Dendritic cell treated with granulocyte-macrophage colony-stimulating factor and Interleukin-4, amounts not matched to agents 40 ng/mL and 50 ng/mL, for 4 days (primary cell): ENCODE results near the gene CA10.

Experiments
- H3K27ac Mint-ChIP-seq: one replicate; pipeline ENCODE4 v1.8.0; 2022; ENCODE audit warnings: mild to moderate bottlenecking, mixed read lengths
- H3K27me3 Mint-ChIP-seq: one replicate; pipeline ENCODE4 v1.8.0; 2022; ENCODE audit warnings: mild to moderate bottlenecking, mixed read lengths
- H3K36me3 Mint-ChIP-seq: one replicate; pipeline ENCODE4 v1.8.0; 2022; ENCODE audit warnings: low read depth, mixed read lengths
- H3K4me1 Mint-ChIP-seq: one replicate; pipeline ENCODE4 v1.8.0; 2022; ENCODE audit warnings: low read depth, mixed read lengths
- H3K4me3 Mint-ChIP-seq: one replicate; pipeline ENCODE4 v1.8.0; 2022; ENCODE audit warnings: mild to moderate bottlenecking, moderate library complexity, mixed read lengths
- H3K9me3 Mint-ChIP-seq: one replicate; pipeline ENCODE4 v1.8.0; 2022; ENCODE audit warnings: mixed read lengths
- intact Hi-C: fragments of 100-400 bp; cut with micrococcal nuclease; formaldehyde crosslinking; loops from one replicate; pipeline ENCODE4 v1.15.0; 2022

Gene CA10

DNA sequence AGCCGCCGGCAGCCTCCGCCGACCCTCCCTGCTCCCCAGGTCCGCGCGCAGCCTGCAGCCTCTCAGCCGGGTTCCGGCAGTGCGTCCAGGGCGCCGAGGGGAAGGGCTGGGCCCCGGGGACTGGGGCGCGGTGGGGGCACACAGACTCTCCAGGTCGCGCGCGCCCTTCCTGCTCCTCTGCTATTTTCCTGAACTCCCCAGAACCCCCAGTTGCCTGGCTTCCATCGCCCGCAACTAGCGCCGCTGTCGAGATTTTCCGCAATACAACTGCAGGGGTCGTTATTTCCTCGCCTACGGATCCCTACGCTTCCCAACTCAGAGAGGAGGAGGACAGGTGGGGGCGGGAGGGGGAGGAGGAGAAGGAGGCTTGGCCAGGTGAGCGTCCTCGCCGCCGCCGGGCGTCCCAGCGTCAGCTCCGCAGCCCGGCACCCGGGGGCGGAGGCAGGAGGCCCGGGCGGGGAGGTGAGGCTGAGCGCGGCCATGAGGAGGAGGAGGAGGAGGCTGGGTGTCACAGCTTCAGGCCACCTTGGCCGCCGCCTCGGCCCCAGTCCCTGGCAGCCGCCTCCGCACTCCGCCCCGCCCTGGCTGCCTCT, at the start of gene CA10:
TSS of gene CA10 (minus strand) at position 265 of the 593 bp plus-strand sequence.
- Mint-ChIP-seq H3K4me1 (no peaks in the 10 kb centered on the region), H3K27me3 (peaks cover 54% of the 10 kb centered on the region), H3K4me3 (no peak within 1 kb of the TSS), H3K9me3 (no peaks in the 10 kb centered on the region), H3K27ac (no peak within 1 kb of the TSS), H3K36me3 (no peaks in the 10 kb centered on the region)
- intact Hi-C loops, result no loop called here

DNA sequence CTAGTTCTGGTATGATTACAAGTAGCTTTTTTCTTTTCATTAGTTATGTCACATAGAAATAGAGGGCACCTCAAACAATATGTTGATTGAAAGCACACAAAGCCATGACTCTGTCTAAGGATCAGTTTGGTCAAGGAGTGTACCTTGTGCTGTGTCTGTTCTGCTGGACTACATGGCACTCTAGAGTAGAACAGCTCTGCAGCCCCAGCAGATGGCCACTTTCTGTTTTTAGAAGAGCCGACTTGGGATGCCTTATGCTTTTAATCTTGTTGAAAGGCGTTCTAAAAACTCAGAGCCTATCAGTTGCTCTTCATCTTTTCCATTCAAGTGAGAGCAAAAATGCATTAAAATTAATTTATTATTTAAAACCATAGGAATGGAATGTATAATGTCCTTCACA, 49.3 kb upstream of the CA10 start:
- Mint-ChIP-seq H3K4me3 (no peak overlapping the region), H3K27me3 (no peaks in the 10 kb centered on the region), H3K9me3 (no peaks in the 10 kb centered on the region), H3K27ac (no peak overlapping the region), H3K4me1 (no peaks in the 10 kb centered on the region), H3K36me3 (no peaks in the 10 kb centered on the region)
- intact Hi-C loops, result no loop called here

DNA sequence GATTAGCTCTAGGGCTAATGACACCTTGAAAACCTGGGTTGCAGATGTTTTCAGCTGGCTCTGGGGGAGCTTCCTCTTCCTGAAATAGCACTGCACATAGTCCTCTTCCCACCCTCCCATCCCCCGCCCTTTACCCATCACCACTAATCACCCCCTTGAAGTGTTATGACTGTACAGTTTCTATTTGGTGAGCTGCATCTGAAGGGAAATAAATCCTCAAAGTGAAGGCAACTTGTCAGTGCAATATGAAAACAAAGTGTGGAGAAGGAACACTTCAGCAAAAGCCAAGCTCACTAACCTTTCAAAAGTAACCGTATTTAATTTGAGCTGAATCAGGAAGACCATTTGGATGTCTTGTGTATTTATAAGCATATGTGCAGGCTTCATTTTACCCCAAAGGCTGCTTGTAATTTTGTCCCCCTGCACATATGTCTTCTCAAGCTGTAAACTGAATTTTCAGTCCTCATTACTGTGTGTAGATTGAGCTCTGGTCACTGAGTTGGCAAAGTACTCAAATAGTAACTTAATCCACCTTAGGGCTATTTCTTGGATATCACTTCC, 44.1 kb upstream of the CA10 start:
- Mint-ChIP-seq H3K27ac (no peak overlapping the region), H3K4me3 (no peak overlapping the region), H3K36me3 (no peaks in the 10 kb centered on the region), H3K4me1 (no peaks in the 10 kb centered on the region), H3K9me3 (no peaks in the 10 kb centered on the region), H3K27me3 (no peaks in the 10 kb centered on the region)
- intact Hi-C loops, result no loop called here

DNA sequence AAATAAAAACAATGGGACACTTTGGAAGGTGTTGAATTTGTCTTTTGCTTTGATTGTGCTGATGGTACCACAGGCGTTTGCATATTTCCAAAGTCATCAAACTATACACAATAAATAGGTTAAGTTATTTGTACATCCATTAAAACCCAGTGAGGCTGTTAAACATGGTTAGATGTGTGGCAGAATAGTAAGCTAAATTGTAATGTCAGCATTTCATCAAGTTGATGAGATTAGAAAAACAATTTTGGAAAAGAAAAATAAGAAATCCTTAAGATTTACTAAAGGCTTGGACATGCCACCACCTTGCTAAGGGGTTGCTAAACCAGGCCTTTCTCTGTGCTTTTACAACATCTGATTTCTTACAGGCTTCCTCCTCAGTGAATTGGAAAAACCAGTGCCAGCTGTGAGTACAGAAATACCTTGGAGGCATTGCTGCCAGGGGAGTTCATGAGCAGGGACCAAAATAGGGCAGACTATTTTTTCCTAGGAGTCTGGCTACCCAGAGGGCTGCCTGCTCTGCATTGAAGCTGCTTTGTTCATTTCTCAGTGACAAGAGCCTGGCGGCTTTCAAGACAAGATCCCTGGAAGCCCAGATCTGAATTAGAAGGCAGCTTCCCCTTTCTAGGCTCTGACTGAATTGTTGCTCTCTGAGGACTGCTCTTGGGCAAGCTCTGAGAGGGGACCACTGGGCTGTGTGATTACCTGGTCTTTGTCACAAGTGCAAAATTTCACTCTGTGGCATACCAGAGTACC, 43.4 kb upstream of the CA10 start:
- H3K4me1 Mint-ChIP-seq, result no peaks in the 10 kb centered on the region
- no peaks in the 10 kb centered on the region for H3K9me3 Mint-ChIP-seq
- no peak overlapping the region for H3K4me3 Mint-ChIP-seq
- no peaks in the 10 kb centered on the region for H3K36me3 Mint-ChIP-seq
- intact Hi-C loops, result no loop called here
- H3K27ac Mint-ChIP-seq, result no peak overlapping the region
- no peaks in the 10 kb centered on the region for H3K27me3 Mint-ChIP-seq

DNA sequence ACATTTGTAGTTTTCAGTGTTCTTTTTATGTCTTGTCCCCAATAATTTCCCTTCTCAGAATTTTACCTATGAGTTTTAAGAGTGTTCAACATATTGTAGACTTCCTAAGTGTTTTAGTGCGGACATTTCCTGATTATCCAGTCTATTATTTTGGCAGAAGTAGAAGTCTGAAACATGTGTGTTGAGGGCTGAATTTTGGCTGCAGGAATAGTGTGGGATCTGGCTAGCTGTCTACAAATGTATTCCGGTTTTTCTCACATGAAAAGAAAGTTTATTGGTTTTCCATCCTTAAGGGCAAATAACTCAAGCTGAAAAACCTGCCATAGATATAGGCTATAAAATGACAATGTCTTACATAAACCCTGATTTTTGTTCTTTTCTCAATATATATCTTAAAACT, 33.0 kb upstream of the CA10 start:
- intact Hi-C loops, result no loop called here
- Mint-ChIP-seq H3K4me1 (no peaks in the 10 kb centered on the region), H3K27me3 (no peaks in the 10 kb centered on the region), H3K9me3 (no peaks in the 10 kb centered on the region), H3K27ac (no peak overlapping the region), H3K36me3 (no peaks in the 10 kb centered on the region), H3K4me3 (no peak overlapping the region)

DNA sequence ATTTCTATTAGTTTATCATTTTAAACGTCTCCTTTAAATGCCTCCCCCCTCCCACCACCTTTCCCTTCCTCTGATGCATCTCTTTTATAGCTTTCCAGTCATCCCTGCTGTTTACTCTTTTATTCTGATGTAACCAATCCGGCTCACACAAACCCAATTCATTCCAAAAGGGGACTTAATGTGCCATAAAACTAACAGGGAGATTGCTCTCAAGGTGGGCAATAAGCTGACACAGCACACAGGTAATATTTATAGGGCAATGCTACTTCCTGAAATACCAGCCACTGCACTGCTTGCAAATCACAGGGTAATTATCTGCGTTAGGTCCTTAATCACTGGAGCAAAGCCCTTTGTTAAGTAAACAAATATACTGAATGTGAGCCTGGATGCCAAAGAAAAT, 23.3 kb upstream of the CA10 start:
- H3K4me1 Mint-ChIP-seq, result peaks cover 5% of the 10 kb centered on the region
- H3K9me3 Mint-ChIP-seq, result no peaks in the 10 kb centered on the region
- H3K4me3 Mint-ChIP-seq, result no peak overlapping the region
- no peak overlapping the region for H3K27ac Mint-ChIP-seq
- no peaks in the 10 kb centered on the region for H3K36me3 Mint-ChIP-seq
- H3K27me3 Mint-ChIP-seq, result no peaks in the 10 kb centered on the region
- intact Hi-C loops, result no loop called here

DNA sequence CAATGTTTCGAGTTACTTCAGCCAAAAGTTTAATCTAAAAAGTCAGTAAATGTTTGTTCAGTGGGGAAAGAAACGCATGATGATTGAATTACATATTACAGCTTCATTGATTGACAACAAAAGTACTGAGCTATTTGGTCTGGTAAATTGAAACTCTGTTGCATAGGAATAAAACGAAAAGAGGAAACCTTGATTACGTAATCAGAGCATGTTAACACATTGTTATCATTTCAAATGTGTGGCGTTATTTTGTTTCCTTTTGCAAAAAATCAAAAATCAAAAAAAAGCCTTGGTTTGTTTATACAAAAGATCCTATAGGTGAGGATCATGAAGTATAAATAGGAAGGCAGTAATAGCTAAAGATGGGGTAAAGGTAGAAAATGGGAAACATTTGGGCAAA, 19.5 kb upstream of the CA10 start:
- Mint-ChIP-seq H3K27me3 (no peaks in the 10 kb centered on the region), H3K36me3 (no peaks in the 10 kb centered on the region), H3K4me1 (peaks cover 5% of the 10 kb centered on the region), H3K4me3 (no peak overlapping the region), H3K9me3 (no peaks in the 10 kb centered on the region), H3K27ac (no peak overlapping the region)
- intact Hi-C loops, result no loop called here

DNA sequence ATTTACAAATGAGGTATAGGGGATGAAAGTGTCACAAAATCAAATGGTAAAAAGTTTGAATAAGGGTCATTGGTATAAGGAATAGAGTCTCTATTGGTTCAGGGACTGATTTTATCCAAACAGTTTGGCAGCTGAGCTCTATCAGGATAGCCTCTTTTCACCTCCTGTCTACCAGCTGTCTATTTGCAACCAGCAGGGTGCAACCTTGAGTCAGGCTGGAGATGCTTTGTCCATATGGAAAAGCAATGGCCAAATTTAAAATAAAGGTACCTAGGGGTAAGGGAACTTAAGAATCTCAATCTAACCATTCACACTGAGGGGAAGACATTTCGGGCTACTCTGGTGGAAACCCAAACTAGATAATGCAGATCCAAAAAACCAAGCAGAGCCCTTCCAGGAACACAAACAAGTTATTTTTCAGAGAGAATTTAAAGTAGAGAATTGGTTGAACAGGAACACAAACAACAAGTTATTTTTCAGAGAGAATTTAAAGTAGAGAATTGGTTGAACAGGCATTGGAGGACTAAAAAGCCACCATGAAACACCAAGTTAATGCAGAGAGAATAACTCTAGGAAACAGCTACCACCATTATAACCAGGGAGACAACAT, 12.6 kb upstream of the CA10 start:
- Mint-ChIP-seq H3K27me3 (no peaks in the 10 kb centered on the region), H3K4me1 (no peaks in the 10 kb centered on the region), H3K36me3 (no peaks in the 10 kb centered on the region), H3K4me3 (no peak overlapping the region), H3K27ac (no peak overlapping the region), H3K9me3 (no peaks in the 10 kb centered on the region)
- intact Hi-C loops, result no loop called here

DNA sequence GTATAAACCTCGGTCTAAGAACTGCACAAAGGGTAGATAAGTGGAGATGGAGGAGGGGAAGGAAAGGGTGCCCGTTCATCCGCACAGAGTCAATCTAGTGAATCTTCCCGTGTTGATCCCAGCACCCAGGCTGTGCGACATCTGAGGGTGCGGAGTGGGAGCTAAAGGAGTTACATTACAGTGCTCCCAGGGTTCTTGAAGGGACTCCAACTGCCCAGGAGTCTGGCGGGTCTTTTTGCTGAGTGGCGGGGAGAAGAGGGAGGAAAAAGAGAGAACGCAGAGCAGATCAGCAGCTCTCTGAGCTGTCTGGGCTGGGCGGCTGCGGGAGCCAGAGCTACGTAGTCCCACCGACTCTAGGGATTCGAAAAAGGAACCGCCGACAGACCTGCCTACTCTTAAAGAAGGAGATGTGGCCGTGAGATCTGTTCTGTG, 1.6 kb upstream of the CA10 start:
- Mint-ChIP-seq H3K36me3 (no peaks in the 10 kb centered on the region), H3K4me1 (no peaks in the 10 kb centered on the region), H3K27ac (no peak overlapping the region), H3K4me3 (no peak overlapping the region), H3K9me3 (no peaks in the 10 kb centered on the region), H3K27me3 (peaks cover 51% of the 10 kb centered on the region)
- intact Hi-C loops, result no loop called here

DNA sequence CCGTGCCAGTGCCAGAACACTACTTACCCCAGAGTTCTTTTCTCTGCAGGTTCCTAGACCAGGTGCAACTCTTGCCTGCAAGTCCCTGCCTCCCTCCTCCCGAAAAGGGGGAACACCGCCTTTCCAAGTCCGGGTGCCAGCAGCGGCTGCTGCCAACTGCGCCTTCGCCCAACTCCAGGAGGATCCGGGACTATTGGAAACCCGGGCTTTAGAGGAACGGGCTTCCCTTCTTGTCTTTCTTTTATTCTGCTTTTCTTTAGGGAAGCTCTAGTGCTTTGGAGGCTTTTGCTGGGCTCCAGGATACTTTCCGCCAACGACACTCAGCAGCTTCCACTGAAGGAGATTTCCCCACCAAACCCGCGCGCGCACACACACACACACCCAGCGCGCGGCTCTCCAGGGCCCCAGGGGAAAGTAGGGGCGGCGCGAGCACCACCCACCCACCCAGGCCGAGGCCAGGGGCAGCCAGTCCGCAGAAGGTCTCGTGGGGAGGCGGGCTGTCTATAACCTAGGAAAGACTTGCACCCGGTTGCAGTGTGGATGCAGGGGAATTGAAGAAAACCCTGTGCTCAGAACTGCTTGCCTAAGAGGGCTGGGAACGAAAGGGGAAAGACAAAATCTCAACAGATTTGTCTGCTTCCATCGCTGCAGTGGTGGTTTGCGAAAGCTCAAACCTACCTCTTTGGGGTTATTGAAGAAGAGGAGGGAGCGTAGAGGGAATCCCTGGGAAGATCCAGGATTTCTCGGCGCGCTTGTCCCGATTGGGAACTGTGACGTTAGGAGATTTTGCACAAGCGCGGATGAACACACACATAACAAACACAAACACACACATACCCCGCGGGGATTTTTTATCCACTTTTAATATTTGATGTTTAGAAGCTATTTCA, 977 bp upstream of the CA10 start:
- Mint-ChIP-seq H3K27me3 (peaks cover 53% of the 10 kb centered on the region), H3K4me3 (no peak overlapping the region), H3K36me3 (no peaks in the 10 kb centered on the region), H3K27ac (no peak overlapping the region), H3K9me3 (no peaks in the 10 kb centered on the region), H3K4me1 (no peaks in the 10 kb centered on the region)
- intact Hi-C loops, result no loop called here

DNA sequence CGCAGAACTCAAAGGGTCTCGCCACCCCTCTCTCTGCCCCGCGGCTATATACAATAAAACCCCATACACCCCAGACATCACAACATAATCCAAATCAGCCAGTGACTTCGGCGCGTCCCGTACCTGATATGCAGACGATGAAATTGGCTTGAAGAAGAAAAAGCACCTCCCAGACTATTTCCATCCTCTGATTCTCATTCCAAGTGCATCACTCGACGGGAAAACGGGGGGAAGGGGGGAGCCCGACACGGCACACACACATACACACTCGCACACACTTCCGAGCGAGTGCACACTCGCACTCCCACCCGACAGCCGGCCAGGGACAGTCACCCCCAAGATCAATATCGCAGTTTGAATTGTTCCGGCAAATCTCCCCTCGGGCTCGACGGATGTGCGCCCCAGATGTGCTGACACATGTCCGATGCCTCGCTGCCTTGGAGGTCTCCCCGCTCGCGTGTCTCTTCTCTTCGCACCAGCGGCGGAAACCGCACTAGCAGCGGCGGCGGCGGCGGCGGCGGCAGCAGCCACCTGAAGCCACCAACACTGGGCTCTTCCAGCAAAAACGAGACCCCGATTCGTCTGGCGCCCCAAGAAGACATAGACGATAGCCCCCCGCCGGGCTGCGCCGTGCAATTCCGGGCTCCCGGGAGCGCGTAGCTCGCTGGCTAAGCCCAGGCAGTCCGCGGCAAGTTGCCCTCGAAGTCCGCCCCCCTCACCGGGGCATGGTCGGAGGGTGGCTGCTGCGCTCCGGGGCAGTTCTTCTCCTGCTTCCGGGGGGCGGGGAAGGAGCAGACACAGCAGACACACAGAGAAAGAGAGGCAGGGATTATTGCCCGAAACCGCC, 688 bp downstream of the CA10 start:
- peaks cover 54% of the 10 kb centered on the region for H3K27me3 Mint-ChIP-seq
- no peaks in the 10 kb centered on the region for H3K36me3 Mint-ChIP-seq
- H3K27ac Mint-ChIP-seq, result no peak overlapping the region
- intact Hi-C loops, result no loop called here
- H3K9me3 Mint-ChIP-seq, result no peaks in the 10 kb centered on the region
- H3K4me3 Mint-ChIP-seq, result no peak overlapping the region
- H3K4me1 Mint-ChIP-seq, result no peaks in the 10 kb centered on the region

DNA sequence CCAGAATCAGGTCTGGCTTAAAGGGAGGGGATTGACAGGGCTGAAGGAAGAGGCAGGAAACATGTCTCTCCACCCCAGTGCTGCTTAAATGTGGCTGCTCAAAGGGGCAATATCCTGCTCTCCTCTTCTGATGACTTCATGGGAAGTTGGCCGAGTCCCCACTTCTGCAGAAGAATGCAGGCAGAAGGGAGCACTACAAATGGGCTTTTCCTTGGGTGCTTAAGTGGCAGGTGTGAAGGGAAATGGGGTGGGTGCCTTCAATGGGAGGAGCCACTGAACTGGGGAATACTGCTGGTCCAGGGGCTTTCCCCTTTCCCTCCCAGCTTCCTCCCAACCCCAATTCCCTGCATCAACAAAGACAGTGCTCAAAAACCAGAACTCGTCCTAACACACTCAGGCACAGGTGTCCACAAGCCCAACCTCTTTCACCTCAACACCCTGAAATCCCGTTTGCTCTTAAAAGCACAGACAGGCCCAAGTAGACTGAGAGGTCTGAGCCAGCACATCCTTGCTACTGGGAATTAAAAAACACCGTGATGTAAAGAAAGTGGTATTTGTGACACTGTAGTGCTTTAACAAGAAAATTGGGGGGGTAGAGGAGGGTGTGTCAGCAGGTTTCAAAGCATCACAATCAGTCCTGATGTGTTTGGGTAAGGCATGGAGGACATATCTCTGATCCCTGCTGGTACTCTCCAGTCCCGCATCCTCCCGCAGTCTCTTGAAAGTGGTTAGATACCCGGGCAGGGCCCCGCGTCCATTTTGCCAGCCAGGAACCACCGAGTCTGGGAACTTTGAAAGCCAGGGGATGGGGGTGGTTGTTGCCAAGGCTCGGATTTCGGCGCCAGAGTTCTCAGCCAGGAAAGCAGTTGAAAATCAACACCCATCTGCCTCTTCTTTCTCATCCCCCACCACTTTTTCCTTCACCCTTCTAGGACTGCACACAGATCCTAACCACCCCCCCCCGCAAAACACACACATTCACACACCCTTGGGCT, 1.6 kb downstream of the CA10 start:
- Mint-ChIP-seq H3K4me1 (no peaks in the 10 kb centered on the region), H3K4me3 (no peak overlapping the region), H3K36me3 (no peaks in the 10 kb centered on the region), H3K27ac (no peak overlapping the region), H3K9me3 (no peaks in the 10 kb centered on the region), H3K27me3 (peaks cover 54% of the 10 kb centered on the region)
- intact Hi-C loops, result no loop called here
